ENCODE results near the gene SPATA46.

Gene SPATA46

GRCh38 chr1:162390396-162391185, 13.9 kb upstream of the SPATA46 start:
- DNase-seq, result no peak

GRCh38 chr1:162389971-162390370, 13.3 kb upstream of the SPATA46 start:
- no peak for DNase-seq

GRCh38 chr1:162389021-162389818, 12.6 kb upstream of the SPATA46 start:
- DNase-seq, result peak; percentile 20 to 59

- no peak for DNase-seq
Measured at GRCh38 chr1:162388615-162389014, 12.0 kb upstream of the SPATA46 start.

DNA sequence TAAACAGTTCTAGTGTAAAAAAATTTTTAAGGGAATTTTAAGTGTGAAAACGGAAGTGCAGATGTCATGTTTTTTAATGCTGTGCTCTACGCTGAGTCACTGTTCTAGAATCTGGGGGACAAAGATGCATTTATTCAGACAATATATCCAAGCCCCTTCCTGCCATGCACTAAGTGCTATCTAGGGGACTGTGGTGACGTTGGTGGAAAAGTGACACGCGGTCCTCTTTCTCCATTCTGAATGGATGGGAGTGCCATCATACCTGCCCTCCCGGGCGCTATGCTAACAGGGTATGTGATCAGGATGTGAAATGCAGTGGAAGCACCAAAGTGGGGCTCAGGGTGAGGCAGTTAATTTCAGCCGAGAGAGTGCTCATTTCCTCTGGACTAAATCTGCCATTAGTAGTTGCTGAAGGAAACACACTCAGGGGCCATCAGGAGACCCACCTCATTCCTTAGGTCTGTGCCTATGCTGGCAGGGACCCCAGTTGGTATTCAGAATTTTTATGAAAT, 11.5 kb upstream of the SPATA46 start:
- DNase-seq, result no peak

DNA sequence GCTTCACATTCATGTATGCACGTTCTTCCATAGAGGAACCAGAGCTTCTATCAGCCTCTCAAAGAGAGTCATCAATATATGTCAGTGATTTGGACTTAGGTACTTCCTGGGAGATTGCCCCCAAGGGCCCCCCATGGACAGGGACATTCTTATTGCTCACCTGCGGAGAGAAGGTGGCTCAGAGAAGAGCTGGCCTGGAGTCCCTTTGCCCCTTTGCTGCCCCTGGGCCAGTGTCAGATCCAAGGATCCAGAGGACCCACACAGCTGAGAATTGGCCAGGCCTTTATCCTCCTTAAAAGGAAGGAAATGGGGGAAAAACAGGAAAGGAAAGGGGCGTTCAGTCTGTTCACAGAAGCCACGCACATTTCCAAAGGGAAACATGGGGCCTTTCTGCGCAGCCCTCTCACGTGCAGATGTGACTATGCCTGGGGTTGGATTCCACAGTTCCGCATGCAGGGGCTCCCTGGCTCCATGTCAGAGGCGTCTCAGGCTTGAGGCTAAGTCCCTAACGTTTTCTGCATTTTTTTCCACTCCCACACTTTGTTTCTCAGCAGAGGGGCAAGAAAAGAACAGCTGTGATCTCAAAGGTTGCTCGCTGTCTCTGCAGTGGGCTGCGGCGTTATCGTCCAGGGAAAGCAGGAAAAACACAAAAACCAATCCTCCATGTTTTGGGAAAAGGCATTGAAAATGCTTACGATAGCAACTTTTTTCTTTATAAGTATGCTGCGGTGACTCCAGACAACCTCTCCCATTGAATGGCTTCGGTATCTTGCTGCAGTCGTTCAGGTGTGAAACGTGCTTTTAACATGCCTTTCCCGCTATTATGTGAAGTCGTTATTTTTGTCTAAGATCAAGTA, 10.8 kb upstream of the SPATA46 start:
- DNase-seq, result no peak

DNA sequence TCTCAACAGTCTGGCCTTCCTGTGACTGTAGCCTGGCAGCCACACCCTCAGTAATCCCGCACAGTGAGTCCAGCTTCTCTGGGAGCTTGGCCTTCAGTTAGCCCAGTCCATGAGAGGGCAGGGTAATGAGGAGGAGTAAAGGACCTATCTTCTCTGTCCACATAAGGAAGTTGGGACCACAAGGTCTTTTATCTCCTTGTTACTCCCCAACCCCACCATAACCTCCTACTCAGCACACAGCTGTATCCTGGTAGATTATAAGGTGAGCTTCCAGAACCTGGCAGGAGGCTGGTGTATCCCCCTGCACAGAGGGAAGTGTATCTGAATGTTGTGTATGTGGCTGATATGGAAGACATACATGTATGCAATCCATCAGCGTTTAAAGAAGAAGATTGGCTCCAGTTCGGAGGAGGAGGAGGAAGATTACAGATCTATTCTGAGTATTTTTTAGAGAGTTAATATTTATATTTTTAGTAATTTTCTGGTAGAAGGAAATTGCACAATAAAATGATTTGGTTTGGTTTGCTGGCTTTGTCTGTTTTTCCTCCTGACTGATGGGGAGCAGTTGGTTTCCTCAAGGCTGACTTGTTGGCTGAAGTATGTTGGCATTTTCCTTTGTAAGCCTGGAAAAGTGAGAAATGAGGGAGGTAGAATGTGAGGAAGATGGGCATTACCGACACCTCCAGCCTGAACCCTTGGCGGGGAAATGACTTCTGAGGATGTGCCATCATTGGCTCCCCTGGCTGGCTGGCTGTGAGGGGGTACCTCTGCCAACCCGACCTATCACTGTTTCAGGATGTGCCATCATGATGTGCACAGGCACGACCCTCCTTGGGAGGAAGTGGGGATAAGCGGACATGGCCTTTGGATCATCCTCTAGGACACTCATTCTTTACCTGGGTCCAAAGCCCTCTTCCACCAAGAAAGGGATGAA, 9.9 kb upstream of the SPATA46 start:
- DNase-seq, result no peak

- DNase-seq, result no peak
Measured at GRCh38 chr1:162385702-162386101, 9.0 kb upstream of the SPATA46 start.

GRCh38 chr1:162385280-162385623, 8.6 kb upstream of the SPATA46 start:
- DNase-seq, result no peak

DNA sequence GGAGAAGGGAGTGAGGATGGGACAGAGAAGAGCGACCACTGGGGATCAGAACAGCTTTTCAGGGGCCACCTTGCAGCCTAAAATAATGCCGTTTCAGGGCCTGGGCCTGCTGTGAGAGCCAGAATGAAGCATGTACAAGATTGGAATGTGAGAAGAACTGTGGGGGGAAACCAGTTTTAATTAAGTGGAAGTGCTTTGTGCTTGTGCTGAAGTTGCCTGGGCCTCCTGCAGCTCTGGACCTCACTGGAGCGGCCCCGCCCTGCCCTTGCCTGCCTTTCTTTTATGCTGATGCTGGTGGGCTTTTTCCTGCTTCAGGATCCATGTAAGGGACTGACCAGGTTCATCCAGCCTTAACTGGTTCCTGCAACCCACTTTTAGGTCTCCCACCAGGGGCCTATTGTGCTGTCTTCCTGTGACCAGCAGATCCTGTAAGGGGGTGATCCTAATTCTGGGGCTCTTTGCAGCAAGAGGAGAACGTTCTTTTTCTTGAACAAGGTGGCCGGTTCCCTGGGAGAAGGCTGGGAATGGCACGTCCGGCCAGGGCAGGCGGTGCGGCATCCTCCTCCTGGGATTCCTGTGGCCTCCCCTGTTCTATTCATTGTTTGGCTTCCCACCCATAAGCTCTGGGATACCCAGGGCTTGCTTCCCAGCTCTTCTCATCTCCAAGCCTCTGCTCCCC, 8.1 kb upstream of the SPATA46 start:
- DNase-seq, result no peak

DNA sequence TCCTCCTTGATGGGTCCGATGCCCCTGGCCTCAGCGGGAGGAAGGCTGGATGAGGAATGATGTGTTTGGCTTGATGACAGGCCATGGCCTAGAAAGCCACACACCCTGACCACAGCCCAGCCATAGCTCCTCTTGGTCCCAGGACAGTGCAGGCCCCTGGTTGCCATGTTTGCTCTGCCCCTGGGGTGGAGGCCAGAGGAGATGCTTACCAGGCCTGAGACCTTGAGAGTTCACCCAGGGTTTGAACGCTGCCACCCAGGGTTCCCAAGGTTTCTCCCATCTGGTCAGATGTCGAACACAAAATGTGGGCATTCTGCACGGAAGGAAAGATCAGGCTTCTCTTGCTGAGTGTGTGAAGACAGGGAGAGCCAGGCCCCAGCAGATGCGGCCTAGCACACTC, 7.5 kb upstream of the SPATA46 start:
- no peak for DNase-seq

DNA sequence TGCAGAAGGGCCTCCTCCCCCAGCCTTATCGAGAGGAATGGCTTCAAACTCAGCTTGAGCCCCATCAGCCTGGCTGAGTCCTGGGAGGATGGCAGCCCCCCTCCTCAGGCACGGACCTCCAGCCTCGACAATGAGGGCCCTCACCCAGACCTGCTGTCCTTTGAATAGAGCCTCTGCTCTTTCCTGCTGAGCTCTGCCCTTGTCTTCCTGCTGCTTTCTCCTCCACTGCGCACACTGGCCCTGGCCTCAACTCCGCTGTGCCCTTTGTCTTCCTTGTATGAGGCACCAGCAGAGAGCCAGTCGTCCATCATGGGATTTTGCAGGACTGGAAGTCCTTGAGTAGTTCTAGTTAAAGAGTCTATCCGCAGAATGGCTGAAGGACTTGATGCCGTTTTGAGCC, 6.9 kb upstream of the SPATA46 start:
- DNase-seq, result no peak

- DNase-seq, result no peak
Measured at GRCh38 chr1:162383091-162383490, 6.4 kb upstream of the SPATA46 start.

- DNase-seq, result no peak
Measured at GRCh38 chr1:162381941-162382750, 5.5 kb upstream of the SPATA46 start.

DNA sequence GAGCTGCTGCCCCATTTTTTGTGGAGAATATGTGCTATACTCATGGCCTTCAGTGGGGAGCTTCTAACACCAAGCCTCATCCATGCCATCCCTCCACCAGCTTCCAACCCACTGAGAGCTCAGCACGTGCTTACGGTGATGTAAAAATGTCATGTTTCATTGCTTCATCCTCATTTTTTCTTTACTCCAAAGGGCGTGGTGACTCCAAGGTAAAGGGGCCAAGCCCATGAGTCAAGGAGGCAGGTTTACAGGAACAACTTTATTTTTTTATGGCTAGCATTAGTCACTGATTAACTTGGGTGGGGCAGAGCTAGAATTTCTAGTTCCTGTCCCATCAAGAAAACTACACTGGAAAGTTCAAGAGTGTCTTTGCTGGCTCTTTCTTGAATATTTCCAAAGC, 4.7 kb upstream of the SPATA46 start, which contains the start of gene C1orf226:
C1orf226 (plus strand) TSS at position 346 of the 400 bp plus-strand sequence. CDS start 174 bp downstream, outside the sequence.
- no peak for DNase-seq

- no peak for DNase-seq
Measured at GRCh38 chr1:162380061-162380846, 3.6 kb upstream of the SPATA46 start.

DNA sequence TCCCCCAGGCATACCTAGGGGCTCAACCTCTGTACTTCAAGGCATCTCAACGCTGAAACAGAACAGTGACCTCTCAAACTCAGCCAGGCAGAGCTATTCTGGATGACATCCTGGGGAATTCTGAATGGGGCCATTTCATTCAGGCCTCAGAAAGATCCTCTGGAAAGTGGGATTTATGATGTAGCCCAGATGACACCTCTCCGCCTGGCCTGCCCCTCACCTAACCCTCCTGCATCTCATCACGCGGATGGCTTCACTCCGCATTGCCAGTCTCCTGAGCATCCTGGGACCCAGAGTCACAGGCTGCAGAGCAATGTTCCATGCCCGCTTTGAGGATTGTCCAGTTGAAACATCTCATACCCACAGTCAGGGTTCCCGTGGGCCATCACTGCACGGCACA, 1.2 kb downstream of the SPATA46 start:
- no peak for DNase-seq

GRCh38 chr1:162374406-162374805, 2.2 kb downstream of the SPATA46 start:
- DNase-seq, result no peak

- no peak for DNase-seq
Measured at GRCh38 chr1:162373541-162374260, 3.0 kb downstream of the SPATA46 start.

All from Kasumi-1 (cell line).